ENCODE results near the gene COL8A2. TPM values are rescaled to one million over a fixed set of nuclear protein-coding genes. Genes with fewer than 3 reads are reported as not detected.

COL8A2 gene
- polyA plus RNA-seq, 3 donors from 2014 or later: 0.12 TPM; not detected in 2

DNA sequence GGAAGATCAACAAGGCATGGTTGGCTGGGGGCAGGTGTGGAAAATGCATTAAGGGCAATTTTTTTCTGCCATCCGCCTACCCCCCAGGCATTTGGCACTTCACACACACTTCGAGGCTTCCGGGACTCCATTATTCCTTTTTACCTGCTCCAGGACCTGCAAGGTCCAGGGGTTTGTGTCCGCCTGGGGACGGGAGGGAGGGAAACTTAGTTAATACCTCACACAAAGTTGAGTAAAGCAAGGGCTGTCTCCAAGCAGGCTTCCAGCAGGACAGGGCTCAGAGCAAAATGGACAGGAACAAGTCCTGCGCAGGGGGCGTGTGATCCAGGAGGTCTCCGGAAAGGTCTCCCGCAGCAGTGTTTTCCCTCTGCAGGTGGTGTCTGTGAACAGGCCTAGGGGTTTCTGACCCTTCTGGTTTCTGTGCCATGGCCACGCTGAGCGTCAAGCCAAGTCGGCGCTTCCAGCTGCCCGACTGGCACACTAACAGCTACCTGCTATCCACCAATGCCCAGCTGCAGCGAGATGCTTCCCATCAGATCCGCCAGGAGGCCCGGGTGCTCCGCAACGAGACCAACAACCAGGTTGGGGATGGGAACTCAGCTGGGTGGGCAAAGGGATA, 40.4 kb downstream of the COL8A2 start:
- Mint-ChIP-seq H3K27me3 (ENCODE audit: low read depth in 3 of 3) (peaks cover 12 to 34% (median 15%) of the 10 kb centered on the region in 3 donors), H3K36me3 (no peaks in the 10 kb centered on the region), H3K4me1 (peaks cover 5 to 11% of the 10 kb centered on the region in 2 donors), H3K27ac (no peak overlapping the region), H3K4me3 (no peak overlapping the region), H3K9me3 (no peaks in the 10 kb centered on the region)
- no peak for DNase-seq

DNA sequence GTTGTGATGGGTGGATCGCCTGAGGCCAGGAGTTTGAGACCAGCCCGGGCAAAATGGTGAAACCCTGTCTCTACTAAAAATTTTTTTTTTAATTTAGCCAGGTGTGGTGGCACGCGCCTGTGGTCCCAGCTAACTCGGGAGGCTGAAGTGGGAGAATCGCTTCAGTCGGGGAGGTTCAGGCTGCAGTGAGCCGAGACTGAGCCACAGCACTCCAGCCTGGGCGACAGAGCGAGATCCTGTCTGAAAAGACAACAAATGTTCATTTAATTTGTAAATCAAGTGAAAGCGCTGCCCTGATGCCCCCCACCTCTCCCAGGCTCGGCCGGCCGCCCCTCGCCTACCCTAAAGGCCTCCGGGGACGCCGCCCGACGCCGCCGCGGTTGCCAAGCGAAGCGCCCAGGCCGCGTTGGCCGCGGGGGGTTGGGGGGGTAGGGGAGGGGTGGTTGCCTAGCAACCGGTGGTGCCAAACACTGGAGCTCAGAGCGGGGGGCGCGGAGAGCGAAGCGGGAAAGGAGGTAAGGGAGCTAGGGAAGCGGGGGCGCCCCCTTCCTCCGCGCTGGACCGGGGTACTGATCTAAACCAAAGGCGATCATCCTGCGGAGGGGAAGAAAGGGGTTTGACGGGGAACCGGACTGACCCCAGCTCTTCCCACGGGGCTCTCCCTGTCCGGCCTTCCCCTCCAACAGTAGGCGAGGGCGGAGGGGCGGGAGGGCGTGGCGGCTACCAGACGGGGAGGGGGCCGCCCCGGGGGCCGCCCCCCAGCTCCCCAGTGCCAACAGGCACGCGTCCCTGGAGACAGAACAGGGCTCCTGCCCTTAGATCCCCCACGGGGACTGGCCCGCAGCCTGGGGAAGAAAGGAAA, 41.2 kb downstream of the COL8A2 start, which contains the start of gene TEKT2:
TSS of gene TEKT2 (plus strand) at position 460 of the 862 bp plus-strand sequence. CDS start 828 bp downstream, outside the sequence.
- no peak within 1 kb of the TSS for H3K4me3 Mint-ChIP-seq
- no peak within 1 kb of the TSS for H3K27ac Mint-ChIP-seq
- no peaks in the 10 kb centered on the region for H3K9me3 Mint-ChIP-seq
- H3K27me3 Mint-ChIP-seq (ENCODE audit: low read depth in 3 of 3): peaks cover 8 to 31% (median 12%) of the 10 kb centered on the region in 3 donors
- H3K4me1 Mint-ChIP-seq: peaks cover 0 to 6% of the 10 kb centered on the region in 2 donors
- H3K36me3 Mint-ChIP-seq: no peaks in the 10 kb centered on the region
- peak in 1 of 3 donors; percentile 14 for DNase-seq

DNA sequence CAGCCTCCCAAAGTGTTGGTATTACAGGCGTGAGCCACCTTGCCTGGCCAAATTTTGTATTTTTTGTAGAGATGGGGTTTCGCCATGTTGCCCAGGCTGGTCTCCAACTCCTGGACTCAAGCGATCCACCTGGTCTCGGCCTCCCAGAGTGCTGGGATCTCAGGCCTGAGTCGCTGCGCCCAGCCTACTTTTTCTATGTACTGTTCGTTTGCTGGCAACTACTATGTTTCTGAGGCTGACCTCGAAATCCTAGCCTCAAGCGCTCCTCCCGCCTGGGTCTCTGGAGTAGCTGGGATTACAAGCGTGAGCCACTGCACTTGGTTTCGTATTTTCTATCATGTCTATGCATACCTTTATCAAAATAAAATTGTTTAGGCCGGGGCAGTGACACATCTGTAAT, 41.8 kb downstream of the COL8A2 start:
- peaks cover 5 to 28% (median 10%) of the 10 kb centered on the region in 3 donors for H3K27me3 Mint-ChIP-seq (ENCODE audit: low read depth in 3 of 3)
- no peak for DNase-seq
- no peaks in the 10 kb centered on the region for H3K36me3 Mint-ChIP-seq
- H3K27ac Mint-ChIP-seq: no peak overlapping the region
- H3K4me3 Mint-ChIP-seq: no peak overlapping the region
- no peaks in the 10 kb centered on the region for H3K9me3 Mint-ChIP-seq
- peaks cover 0 to 4% of the 10 kb centered on the region in 2 donors for H3K4me1 Mint-ChIP-seq

DNA sequence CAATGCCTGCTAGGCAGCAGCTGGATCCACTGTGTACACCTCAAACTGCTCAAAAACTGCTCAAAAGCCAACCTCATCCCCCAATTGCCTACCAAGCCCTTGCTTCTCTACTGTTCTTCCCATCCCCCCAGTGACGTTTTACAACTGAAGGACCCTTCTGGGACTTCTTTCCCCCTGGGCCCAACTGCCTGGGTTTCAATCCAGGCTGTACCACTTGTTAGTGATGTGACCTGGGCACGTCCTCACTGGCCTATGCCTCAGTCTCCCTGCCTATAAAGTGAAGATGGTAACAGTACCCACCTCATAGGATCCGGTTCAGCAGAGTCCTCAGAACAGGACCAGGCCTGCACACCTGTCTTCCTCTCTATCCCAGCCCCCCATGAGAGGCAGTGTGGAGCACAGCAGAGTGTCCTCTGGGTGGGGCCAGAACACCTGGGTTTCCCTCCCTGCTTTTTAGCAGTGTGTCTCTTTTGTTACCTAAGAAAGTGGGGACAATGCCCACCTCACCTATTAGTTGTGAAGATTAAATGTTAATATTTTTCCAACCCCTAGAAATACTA, 43.0 kb downstream of the COL8A2 start:
- no peak for DNase-seq
- Mint-ChIP-seq H3K9me3 (no peaks in the 10 kb centered on the region), H3K4me1 (peaks cover 0 to 3% of the 10 kb centered on the region in 2 donors), H3K4me3 (no peak overlapping the region), H3K27ac (no peak overlapping the region), H3K36me3 (no peaks in the 10 kb centered on the region), H3K27me3 (ENCODE audit: low read depth in 3 of 3) (peaks cover 4 to 25% (median 10%) of the 10 kb centered on the region in 3 donors)

DNA sequence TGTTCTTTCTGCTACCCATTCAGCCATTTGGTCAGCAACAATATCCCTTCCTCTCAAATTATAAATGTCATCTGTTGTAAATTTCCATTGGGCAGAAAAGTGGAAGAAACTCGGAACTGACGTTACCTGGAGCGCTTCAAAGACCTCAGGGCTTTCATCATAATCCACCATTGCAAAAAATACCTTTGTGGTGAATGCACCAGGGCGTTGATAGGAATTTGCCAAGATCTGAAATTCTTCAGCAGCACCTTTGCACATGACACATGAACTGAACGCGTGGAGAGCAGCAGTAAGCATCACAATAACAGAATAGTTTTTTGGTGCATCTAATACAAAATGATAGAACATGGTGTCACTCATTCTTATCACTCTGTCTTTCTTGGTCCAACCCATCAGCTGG, 44.2 kb downstream of the COL8A2 start:
- Mint-ChIP-seq H3K9me3 (no peaks in the 10 kb centered on the region), H3K4me3 (no peak overlapping the region), H3K4me1 (no peaks in the 10 kb centered on the region), H3K27me3 (ENCODE audit: low read depth in 3 of 3) (peaks cover 3 to 21% (median 7%) of the 10 kb centered on the region in 3 donors), H3K27ac (no peak overlapping the region), H3K36me3 (no peaks in the 10 kb centered on the region)
- no peak for DNase-seq

DNA sequence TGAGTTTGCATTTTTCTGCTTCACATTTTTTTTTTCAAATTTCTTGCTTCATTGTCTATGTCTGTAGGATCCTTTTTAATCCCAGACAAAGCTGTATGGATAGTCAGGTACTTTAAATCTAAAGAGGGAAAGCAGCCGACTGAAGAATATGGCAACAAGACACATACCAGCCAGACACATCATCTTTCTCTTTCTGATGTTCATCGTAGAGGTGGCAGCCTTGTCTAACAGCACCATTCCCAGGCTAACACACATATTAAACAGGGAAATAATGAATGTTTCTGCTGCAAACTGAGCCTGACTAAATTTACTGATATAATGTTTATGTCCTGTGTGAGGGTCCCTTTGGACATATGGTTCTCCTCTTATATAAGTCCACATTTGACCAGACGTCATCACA, 44.8 kb downstream of the COL8A2 start:
- H3K4me3 Mint-ChIP-seq: no peak overlapping the region
- no peaks in the 10 kb centered on the region for H3K9me3 Mint-ChIP-seq
- H3K27me3 Mint-ChIP-seq (ENCODE audit: low read depth in 3 of 3): peaks cover 3 to 18% (median 3%) of the 10 kb centered on the region in 3 donors
- H3K4me1 Mint-ChIP-seq: no peaks in the 10 kb centered on the region
- DNase-seq: no peak
- H3K27ac Mint-ChIP-seq: no peak overlapping the region
- no peaks in the 10 kb centered on the region for H3K36me3 Mint-ChIP-seq

DNA sequence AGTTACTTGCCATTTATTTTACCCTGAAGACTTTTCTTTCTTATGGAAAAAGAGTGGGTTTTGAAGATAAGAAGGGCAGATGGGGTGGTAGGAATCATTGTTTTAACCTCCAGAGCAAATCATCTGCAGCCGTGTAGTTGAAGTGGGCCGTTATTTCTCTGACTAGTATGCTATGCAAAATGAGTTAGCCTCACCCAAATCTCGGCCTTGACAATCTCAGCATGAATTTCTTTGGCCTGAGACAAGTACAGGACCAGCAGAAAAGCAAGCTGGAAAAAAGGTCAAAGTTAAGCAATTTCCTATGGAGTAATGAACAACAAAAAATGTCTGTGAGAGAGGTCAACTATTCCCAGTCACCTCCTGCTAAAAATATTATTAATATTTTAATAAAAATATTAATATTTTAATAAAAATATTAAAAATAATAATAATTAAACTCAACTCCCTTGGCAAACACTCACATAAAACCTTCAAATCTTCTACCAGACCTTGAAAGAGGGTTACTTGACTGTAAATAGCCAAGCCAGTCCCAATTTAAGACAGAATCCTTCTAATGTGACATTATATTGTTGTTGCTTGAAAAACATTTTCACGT, 47.9 kb downstream of the COL8A2 start:
- no peak overlapping the region for H3K4me3 Mint-ChIP-seq
- DNase-seq: no peak
- H3K27me3 Mint-ChIP-seq (ENCODE audit: low read depth in 3 of 3): peaks cover 0 to 15% (median 0%) of the 10 kb centered on the region in 3 donors
- H3K4me1 Mint-ChIP-seq: no peaks in the 10 kb centered on the region
- H3K9me3 Mint-ChIP-seq: no peaks in the 10 kb centered on the region
- H3K36me3 Mint-ChIP-seq: no peaks in the 10 kb centered on the region
- no peak overlapping the region for H3K27ac Mint-ChIP-seq

DNA sequence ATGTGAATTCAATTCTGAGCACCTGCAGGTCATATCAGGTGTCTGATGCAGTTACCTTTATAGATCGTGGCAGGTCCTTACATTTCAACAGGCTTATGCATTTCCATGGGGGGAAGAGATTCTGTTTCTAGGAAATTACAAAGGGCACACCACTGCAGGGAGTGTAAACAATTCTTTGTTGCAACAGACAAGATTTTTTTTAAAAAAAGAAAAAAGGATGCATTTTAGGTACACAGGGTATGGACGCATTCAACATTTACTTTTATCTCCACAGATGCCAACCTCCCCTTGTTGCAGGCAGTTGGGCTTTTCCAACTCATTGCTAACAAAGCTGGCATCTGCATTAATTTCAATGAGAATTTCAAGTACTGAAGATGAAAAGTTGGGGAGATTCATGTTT, 54.7 kb downstream of the COL8A2 start:
- no peaks in the 10 kb centered on the region for H3K9me3 Mint-ChIP-seq
- no peaks in the 10 kb centered on the region for H3K4me1 Mint-ChIP-seq
- no peak for DNase-seq
- no peaks in the 10 kb centered on the region for H3K27me3 Mint-ChIP-seq (ENCODE audit: low read depth in 3 of 3)
- H3K27ac Mint-ChIP-seq: no peak overlapping the region
- no peaks in the 10 kb centered on the region for H3K36me3 Mint-ChIP-seq
- no peak overlapping the region for H3K4me3 Mint-ChIP-seq

DNA sequence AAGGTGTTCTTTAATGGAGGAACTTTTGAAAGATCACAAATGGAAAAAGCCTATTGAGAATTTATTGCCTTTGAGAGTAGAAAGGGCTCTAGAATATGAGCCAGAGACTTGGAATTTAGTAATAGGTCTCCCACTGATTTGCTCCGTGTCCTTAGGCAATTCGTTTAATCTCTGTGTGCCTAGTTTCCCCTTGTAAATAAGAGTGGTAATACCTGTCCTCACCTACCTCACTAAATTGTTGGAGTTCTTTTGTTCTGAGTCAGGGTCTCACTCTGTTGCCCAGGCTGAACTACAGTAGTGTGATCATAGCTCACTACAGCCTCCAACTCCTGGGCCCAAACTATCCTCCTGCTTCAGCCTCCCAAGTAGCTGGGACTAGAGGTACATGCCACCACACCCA, 56.2 kb downstream of the COL8A2 start:
- Mint-ChIP-seq H3K27ac (peak overlapping the region in 1 of 6 donors; percentile 40), H3K4me1 (no peaks in the 10 kb centered on the region), H3K36me3 (no peaks in the 10 kb centered on the region), H3K9me3 (no peaks in the 10 kb centered on the region), H3K4me3 (no peak overlapping the region), H3K27me3 (ENCODE audit: low read depth in 3 of 3) (no peaks in the 10 kb centered on the region)
- DNase-seq: no peak

DNA sequence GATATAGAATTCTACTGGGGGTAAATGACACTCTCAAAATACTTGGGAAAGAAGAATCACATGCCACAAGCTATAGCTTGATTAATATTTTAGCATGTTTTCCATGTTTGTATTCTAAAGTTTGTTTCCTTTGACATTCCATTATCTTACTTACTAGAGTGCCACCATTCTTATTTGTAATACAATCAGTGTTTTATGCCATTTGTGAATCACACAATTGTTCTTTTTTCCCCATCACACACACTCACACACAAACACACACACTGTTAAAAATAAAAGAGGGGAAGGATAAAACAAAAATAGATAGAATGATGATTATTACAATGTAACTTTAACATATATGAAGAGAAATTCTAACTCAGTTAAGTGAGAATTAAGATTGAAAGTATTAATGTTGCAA, 57.2 kb downstream of the COL8A2 start:
- Mint-ChIP-seq H3K36me3 (no peaks in the 10 kb centered on the region), H3K9me3 (no peaks in the 10 kb centered on the region), H3K27ac (no peak overlapping the region), H3K4me1 (no peaks in the 10 kb centered on the region), H3K27me3 (ENCODE audit: low read depth in 3 of 3) (no peaks in the 10 kb centered on the region), H3K4me3 (no peak overlapping the region)
- no peak for DNase-seq

DNA sequence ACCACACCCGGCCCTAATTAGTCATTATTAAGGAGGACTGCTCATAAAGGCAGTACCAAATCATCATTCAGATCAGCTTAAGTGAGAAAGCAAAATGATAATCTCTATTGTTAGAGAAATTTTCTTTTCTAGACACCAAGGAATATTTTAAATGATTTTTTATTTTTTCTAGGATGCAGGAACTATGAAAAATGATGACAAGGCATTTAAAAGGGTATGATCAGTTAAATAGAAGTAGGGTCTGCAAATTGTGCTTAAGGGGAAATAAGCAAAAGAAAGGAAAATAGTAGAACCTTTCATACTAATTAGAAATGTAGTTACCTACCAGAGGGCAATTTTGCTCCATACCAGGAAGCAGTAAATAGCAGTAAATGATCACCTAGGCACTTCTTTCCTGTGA, 62.7 kb downstream of the COL8A2 start:
- Mint-ChIP-seq H3K27me3 (ENCODE audit: low read depth in 3 of 3) (no peaks in the 10 kb centered on the region), H3K9me3 (no peaks in the 10 kb centered on the region), H3K4me3 (no peak overlapping the region), H3K27ac (no peak overlapping the region), H3K36me3 (peaks cover 5 to 12% (median 12%) of the 10 kb centered on the region in 3 donors), H3K4me1 (no peaks in the 10 kb centered on the region)
- no peak for DNase-seq

DNA sequence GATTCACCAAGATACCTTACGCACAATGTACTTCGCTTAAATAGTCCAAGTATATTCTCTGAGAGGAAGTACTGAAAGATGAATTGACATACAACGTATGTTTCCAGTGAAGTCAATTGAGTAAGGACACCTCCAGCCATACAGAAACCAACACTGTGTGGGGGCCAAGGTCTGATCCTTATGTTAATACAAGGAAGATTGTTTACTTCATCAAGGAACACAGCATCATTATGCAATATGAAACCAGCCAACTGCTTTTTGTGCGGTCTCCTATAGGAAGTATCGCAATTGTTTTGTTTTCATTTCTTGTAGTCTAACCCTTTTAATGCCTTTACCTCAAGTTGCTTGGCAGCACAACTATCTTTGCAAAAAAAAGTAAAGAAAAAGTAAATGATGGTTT, 69.3 kb downstream of the COL8A2 start:
- Mint-ChIP-seq H3K27ac (no peak overlapping the region), H3K9me3 (no peaks in the 10 kb centered on the region), H3K4me1 (no peaks in the 10 kb centered on the region), H3K4me3 (no peak overlapping the region), H3K36me3 (peaks cover 9 to 23% (median 21%) of the 10 kb centered on the region in 3 donors), H3K27me3 (ENCODE audit: low read depth in 3 of 3) (no peaks in the 10 kb centered on the region)
- DNase-seq: no peak

DNA sequence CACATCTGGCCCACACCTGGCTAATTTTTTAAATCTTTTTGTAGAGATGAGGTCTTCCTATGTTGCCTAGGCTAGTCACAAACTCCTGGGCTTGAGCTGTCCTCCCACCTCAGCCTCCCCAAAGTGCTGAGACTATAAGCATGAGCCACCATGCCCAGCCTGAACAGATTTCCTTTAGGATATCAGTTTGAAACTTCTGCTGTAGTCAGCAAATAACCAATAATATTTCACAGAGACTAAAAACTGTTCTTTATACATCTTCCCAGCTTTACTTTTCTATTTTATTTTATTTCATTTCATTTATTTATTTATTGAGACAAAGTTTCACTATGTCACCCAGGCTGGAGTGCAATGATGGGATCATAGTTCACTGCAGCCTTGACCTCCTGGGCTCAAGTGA, 71.0 kb downstream of the COL8A2 start:
- no peak overlapping the region for H3K4me3 Mint-ChIP-seq
- no peak overlapping the region for H3K27ac Mint-ChIP-seq
- DNase-seq: no peak
- peaks cover 17 to 23% (median 21%) of the 10 kb centered on the region in 3 donors for H3K36me3 Mint-ChIP-seq
- H3K4me1 Mint-ChIP-seq: no peaks in the 10 kb centered on the region
- H3K27me3 Mint-ChIP-seq (ENCODE audit: low read depth in 3 of 3): no peaks in the 10 kb centered on the region
- H3K9me3 Mint-ChIP-seq: no peaks in the 10 kb centered on the region

DNA sequence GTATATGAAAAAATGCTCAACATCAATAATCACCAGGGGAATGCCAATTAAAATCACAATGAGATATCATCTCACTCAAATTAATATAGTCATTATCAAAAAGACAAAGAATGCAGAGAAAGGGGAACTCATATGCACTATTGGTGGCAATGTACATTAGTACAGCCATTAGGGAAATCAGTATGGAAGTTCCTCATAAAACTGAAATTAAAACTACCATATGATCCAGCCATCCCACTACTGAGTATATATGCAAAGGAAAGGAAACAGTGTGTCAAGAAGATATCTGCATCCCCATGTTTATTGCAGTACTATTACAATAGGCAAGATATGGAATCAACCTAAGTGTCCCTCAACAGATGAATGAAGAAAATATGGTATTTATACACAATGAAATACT, 73.2 kb downstream of the COL8A2 start:
- peak overlapping the region in 1 of 6 donors; percentile 10 for H3K27ac Mint-ChIP-seq
- H3K4me3 Mint-ChIP-seq: no peak overlapping the region
- peaks cover 0 to 4% (median 0%) of the 10 kb centered on the region in 6 donors for H3K9me3 Mint-ChIP-seq
- H3K4me1 Mint-ChIP-seq: no peaks in the 10 kb centered on the region
- DNase-seq: no peak
- H3K27me3 Mint-ChIP-seq (ENCODE audit: low read depth in 3 of 3): no peaks in the 10 kb centered on the region
- H3K36me3 Mint-ChIP-seq: peaks cover 20 to 40% (median 25%) of the 10 kb centered on the region in 3 donors

Measured in immature natural killer cell (primary cell).